ENCODE results near the gene HTR3C.

DNA sequence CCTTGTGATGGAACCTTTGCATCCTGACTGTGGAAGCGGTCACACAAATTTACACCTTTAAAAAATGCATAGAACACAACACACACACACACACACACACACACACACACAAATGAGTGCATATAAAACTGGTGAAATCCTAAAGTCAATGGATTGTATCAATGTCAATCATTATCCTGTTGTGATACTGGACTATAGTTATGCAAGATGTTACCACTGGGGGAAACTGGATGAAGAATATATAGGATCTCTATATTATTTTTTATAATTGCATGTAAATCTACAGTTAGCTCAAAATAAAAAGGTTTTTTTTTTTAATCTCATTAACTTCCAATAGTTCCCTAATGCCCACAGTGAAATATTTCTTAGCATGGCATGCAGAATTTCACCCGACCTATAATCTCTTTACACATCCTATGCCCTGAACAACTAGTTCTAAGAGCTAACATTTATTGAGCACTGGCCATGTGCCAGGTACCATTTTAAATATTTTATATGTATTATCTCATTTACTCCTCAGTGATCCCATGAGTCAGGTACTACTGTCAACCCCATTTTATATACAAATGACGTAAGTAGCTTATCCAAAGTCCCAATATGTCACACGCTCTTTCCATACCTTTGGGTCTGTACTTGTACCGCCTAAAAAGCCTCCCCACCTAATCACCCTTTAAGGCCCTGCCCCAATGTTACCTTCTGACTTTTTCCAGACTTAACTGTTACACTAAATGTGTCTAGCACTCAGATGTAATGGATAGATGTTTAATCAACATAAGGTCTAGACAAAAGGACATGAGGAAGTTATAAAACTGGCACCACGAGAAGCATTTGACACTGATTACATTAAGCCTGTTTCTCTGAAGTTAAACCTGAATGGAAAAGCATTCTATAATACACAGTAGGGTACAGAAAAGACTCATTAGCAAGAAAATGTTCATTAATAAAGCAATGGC is 40.6 kb upstream of the HTR3C start:
- TF ChIP-seq, protein P1, sequence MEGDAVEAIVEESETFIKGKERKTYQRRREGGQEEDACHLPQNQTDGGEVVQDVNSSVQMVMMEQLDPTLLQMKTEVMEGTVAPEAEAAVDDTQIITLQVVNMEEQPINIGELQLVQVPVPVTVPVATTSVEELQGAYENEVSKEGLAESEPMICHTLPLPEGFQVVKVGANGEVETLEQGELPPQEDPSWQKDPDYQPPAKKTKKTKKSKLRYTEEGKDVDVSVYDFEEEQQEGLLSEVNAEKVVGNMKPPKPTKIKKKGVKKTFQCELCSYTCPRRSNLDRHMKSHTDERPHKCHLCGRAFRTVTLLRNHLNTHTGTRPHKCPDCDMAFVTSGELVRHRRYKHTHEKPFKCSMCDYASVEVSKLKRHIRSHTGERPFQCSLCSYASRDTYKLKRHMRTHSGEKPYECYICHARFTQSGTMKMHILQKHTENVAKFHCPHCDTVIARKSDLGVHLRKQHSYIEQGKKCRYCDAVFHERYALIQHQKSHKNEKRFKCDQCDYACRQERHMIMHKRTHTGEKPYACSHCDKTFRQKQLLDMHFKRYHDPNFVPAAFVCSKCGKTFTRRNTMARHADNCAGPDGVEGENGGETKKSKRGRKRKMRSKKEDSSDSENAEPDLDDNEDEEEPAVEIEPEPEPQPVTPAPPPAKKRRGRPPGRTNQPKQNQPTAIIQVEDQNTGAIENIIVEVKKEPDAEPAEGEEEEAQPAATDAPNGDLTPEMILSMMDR (IDR thresholded peaks at IDR 0.05): no peak
- TF ChIP-seq POLR2A (IDR thresholded peaks at IDR 0.05): no peak
